ENCODE results near the gene EEA1.

DNA sequence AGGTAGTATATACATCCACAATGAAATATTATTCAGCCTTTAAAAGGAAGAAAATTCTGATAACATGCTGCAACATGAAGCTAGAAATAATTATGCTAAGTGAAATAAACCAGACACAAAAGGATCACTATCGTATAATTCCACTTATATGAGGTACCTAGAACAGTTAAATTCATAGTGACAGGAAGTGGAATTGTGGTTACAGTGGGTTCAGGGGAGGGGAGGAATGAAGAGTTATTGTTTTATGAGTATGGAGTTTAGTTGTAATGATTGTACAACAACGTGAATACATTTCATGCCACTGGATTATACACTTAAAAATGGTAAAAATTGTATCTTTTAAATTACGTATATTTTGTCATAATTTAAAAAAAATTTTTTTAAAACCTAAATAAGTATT, 21.0 kb downstream of the EEA1 start:
- TF ChIP-seq CHD1 (IDR thresholded peaks at IDR 0.05; ENCODE audit: low read depth, low read length): no peak
- TF ChIP-seq, protein P1, sequence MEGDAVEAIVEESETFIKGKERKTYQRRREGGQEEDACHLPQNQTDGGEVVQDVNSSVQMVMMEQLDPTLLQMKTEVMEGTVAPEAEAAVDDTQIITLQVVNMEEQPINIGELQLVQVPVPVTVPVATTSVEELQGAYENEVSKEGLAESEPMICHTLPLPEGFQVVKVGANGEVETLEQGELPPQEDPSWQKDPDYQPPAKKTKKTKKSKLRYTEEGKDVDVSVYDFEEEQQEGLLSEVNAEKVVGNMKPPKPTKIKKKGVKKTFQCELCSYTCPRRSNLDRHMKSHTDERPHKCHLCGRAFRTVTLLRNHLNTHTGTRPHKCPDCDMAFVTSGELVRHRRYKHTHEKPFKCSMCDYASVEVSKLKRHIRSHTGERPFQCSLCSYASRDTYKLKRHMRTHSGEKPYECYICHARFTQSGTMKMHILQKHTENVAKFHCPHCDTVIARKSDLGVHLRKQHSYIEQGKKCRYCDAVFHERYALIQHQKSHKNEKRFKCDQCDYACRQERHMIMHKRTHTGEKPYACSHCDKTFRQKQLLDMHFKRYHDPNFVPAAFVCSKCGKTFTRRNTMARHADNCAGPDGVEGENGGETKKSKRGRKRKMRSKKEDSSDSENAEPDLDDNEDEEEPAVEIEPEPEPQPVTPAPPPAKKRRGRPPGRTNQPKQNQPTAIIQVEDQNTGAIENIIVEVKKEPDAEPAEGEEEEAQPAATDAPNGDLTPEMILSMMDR (conservative IDR thresholded peaks at IDR 0.05; ENCODE audit: low read depth, low read length): no peak
- TF ChIP-seq, protein P2, sequence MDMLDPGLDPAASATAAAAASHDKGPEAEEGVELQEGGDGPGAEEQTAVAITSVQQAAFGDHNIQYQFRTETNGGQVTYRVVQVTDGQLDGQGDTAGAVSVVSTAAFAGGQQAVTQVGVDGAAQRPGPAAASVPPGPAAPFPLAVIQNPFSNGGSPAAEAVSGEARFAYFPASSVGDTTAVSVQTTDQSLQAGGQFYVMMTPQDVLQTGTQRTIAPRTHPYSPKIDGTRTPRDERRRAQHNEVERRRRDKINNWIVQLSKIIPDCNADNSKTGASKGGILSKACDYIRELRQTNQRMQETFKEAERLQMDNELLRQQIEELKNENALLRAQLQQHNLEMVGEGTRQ (IDR thresholded peaks at IDR 0.05; ENCODE audit: low read depth, low read length): no peak
